Skeletal muscle tissue (tissue), 4 donors: ENCODE results near the gene TEDC1. TPM values are rescaled to one million over a fixed set of nuclear protein-coding genes. Genes with fewer than 3 reads are reported as not detected.

ENCODE experiments used
- H3K27ac ChIP-seq: one replicate; pipeline ENCODE4 v1.7.0; 2013; ENCODE audit warnings: mild to moderate bottlenecking, low read depth, low read length, inconsistent platforms
- H3K27me3 ChIP-seq, 3 donors: one replicate each; pipeline ENCODE4 v1.7.0; 2013; ENCODE audit warnings: low read length in 3 of 3; ENCODE audit not compliant: control insufficient read depth in 3 of 3, insufficient read depth in 3 of 3
- H3K36me3 ChIP-seq, 3 donors: one replicate each; pipeline ENCODE4 v1.7.0; 2013; ENCODE audit warnings: low read length in 3 of 3; ENCODE audit not compliant: control insufficient read depth in 3 of 3, insufficient read depth in 3 of 3
- H3K4me1 ChIP-seq, 3 donors: one replicate each; pipeline ENCODE4 v1.7.0; 2013; ENCODE audit warnings: low read length in 3 of 3, mild to moderate bottlenecking in 3 of 3; ENCODE audit not compliant: control insufficient read depth in 3 of 3, insufficient read depth in 3 of 3
- H3K4me3 ChIP-seq, 3 donors: one replicate each; pipeline ENCODE4 v1.7.0; 2013; ENCODE audit warnings: low read length in 3 of 3
- H3K9ac ChIP-seq, 3 donors: one replicate each; pipeline ENCODE4 v1.7.0; 2013; ENCODE audit warnings: low read length in 3 of 3, mild to moderate bottlenecking in 3 of 3, moderate library complexity in 2 of 3, low read depth in 1 of 3
- H3K9me3 ChIP-seq, 3 donors: one replicate each; pipeline ENCODE4 v1.7.0; 2013; ENCODE audit warnings: low read length in 3 of 3; ENCODE audit not compliant: control insufficient read depth in 3 of 3
- total RNA-seq: library from RNA; depleted of rRNA; stranded (reverse); fragments of >200 nt; gene quantifications from one replicate; pipeline ENCODE4 v1.2.3, GENCODE V29; 2014
- donor health status: Osteomylitis.

The TEDC1 gene
- total RNA-seq, 1 donor from 2014 or later: 2.1 TPM

DNA sequence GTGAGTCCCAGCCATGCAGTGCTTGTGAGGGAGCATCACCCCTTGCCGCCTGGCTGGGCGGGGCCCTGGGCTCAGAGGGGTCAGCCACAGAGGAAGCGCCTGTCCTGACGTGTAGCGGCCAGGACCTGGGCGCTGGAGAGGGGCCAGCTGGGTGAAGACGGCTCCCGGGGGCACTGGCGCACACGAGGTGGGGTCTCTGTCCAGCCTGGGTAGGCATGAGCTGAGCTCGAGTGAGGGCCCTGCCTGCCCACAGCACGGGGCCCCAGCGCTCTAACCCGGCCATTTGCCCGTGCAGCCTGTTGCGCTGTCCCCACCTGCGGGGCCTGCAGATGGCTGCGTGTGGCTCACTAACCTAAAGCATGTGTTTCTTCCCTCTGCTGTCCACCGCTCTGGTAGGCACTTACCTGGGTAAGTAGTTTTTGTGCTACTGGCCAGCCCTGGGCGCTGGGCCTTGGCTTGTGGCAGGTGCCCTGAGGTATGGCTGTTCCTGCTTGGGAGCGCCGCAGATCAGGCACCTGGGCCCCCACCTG lies 23.0 kb upstream of the TEDC1 start:
- no peaks in the 10 kb centered on the region for H3K27me3 ChIP-seq
- no peaks in the 10 kb centered on the region for H3K9me3 ChIP-seq
- peak overlapping the region in 1 of 3 donors; percentile 45 for H3K9ac ChIP-seq
- H3K27ac ChIP-seq: peak overlapping the region; percentile 19
- H3K4me1 ChIP-seq: peaks cover 38 to 58% (median 53%) of the 10 kb centered on the region in 3 donors
- H3K36me3 ChIP-seq: peaks cover 16 to 27% (median 17%) of the 10 kb centered on the region in 3 donors
- H3K4me3 ChIP-seq: no peak overlapping the region

DNA sequence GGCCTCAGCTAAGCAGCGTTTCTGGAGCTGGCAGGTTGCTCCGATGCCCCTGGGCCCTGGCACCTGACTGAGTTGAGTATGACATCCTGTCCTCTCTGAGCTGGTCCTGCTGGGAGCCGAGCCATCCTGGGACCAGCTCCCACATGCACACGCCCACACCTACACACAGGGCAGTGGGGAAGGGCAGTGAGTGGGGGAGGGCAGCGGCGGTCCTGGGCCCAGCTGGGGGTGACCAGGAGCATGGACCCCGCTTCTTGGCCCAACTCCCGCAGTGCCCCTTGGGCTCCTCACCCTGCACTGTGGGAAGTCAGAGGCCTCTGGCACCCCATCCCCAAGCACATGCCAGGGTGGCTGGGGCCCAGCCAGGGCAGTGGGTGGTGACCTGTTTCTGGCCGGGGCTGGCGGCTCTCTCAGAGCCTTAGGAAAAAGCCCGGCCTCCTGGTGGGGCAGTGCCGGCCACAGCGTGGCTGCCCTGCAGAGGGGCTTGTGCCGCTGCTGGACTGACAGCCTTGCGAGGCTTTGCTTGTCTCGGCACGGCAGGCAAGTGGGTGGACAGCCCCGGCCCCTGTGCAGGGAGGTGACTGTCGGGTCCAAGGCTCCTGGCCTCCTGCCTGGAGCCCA lies 22.3 kb upstream of the TEDC1 start:
- no peaks in the 10 kb centered on the region for H3K27me3 ChIP-seq
- peak overlapping the region in 1 of 3 donors; percentile 29 for H3K4me3 ChIP-seq
- peaks cover 43 to 66% (median 59%) of the 10 kb centered on the region in 3 donors for H3K4me1 ChIP-seq
- peak overlapping the region in 1 of 3 donors; percentile 69 for H3K9ac ChIP-seq
- H3K36me3 ChIP-seq: peaks cover 9 to 21% (median 13%) of the 10 kb centered on the region in 3 donors
- no peaks in the 10 kb centered on the region for H3K9me3 ChIP-seq
- H3K27ac ChIP-seq: peak overlapping the region; percentile 19

DNA sequence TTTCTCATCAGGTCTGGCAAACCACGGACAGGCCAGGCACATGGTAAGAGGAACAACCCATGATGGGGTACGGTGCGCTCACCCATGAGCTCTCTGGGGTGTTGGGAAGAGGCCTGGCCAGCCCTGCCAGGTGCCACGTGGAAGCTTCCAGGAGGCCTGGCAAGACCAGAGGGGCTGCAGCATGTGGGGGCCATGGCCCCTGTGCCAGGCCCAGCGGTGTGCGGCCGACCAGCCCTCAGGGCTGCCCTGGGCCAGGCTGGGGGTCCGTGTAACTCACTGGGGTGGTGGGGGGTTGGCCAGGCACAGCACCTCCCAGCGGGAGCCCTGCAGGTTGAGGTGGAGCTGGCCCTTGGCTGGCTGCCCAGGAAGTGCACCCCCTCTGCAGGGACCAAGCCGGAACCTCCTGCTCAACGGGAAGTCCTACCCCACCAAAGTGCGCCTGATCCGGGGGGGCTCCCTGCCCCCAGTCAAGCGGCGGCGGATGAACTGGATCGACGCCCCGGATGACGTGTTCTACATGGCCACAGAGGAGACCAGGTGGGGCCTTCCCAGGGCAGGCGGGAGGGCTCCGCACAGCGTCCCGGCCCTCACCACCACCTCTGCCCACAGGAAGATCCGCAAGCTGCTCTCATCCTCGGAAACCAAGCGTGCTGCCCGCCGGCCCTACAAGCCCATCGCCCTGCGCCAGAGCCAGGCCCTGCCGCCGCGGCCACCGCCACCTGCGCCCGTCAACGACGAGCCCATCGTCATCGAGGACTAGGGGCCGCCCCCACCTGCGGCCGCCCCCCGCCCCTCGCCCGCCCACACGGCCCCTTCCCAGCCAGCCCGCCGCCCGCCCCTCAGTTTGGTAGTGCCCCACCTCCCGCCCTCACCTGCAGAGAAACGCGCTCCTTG lies 21.3 kb upstream of the TEDC1 start:
- H3K4me1 ChIP-seq: peaks cover 43 to 68% (median 62%) of the 10 kb centered on the region in 3 donors
- no peaks in the 10 kb centered on the region for H3K27me3 ChIP-seq
- H3K36me3 ChIP-seq: peaks cover 3 to 13% (median 8%) of the 10 kb centered on the region in 3 donors
- H3K27ac ChIP-seq: no peak overlapping the region
- H3K4me3 ChIP-seq: no peak overlapping the region
- H3K9ac ChIP-seq: peak overlapping the region in 1 of 3 donors; percentile 69
- no peaks in the 10 kb centered on the region for H3K9me3 ChIP-seq

DNA sequence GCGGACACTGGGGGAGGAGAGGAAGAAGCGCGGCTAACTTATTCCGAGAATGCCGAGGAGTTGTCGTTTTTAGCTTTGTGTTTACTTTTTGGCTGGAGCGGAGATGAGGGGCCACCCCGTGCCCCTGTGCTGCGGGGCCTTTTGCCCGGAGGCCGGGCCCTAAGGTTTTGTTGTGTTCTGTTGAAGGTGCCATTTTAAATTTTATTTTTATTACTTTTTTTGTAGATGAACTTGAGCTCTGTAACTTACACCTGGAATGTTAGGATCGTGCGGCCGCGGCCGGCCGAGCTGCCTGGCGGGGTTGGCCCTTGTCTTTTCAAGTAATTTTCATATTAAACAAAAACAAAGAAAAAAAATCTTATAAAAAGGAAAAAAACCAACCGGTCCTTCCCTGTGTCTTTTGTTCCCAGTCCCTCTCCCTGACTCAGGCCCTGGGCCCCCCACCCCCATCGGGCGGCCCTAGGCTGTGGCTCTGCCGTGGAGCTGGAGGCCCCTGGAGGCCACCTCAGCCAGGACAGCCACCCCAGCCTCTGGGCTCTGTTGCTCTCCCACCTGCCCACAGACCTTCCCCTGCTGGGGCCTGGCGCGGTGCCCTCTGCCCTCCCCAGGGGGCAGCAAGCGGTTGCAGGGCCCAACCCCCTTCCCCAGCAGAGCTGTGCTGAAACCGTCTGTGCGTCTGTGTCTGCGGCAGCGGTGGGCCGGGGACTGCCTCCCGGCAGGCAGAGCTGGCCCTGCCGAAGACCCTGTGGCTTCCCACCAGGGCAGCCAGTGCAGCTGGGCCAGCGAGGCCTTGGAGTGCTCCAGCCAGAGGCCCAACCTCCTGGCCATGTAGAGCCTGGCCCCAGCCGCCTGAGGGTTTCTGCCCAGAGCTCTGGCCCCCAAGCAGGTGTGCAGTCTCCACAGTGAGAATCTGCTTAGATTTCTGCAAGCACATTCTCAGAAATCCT lies 20.4 kb upstream of the TEDC1 start:
- H3K27ac ChIP-seq: no peak overlapping the region
- H3K4me3 ChIP-seq: no peak overlapping the region

DNA sequence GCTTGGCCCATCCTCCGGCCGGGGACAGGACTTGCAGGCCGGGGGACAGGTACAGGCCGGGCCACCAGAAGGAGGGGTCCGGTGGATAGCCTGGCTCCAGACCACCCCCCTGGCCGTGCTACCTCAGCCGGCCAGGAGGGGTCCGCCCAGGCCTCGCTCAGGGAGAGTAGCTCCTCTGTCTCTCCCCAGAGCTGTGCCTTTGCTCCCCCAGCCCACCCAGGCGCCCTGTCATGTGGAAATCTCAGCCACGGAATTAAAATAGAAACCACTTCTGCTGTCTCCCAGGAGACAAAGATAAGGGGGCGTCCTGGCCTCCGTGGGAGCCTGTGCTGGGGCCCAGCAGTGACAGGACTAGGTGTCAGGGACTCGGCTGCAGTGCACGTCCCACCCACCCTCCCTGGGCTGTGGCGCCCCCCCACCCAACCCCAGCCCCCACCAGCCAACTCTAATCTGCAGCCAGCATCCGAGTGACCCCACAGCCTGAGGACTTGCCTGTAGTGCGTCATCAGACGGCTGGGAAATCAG lies 19.7 kb upstream of the TEDC1 start:
- Histone ChIP-seq H3K9ac (peak overlapping the region in 1 of 3 donors; percentile 50), H3K4me1 (peaks cover 38 to 66% (median 60%) of the 10 kb centered on the region in 3 donors), H3K27ac (no peak overlapping the region), H3K9me3 (no peaks in the 10 kb centered on the region), H3K27me3 (peaks cover 0 to 4% (median 0%) of the 10 kb centered on the region in 3 donors), H3K4me3 (no peak overlapping the region), H3K36me3 (peaks cover 0 to 5% (median 3%) of the 10 kb centered on the region in 3 donors)

More for the DNA sequence above, 20.4 kb upstream of the TEDC1 start:
- H3K9ac ChIP-seq: peak overlapping the region in 1 of 3 donors; percentile 50
- H3K27me3 ChIP-seq: peaks cover 0 to 4% (median 0%) of the 10 kb centered on the region in 3 donors
- no peaks in the 10 kb centered on the region for H3K9me3 ChIP-seq
- peaks cover 36 to 66% (median 60%) of the 10 kb centered on the region in 3 donors for H3K4me1 ChIP-seq
- peaks cover 0 to 5% (median 3%) of the 10 kb centered on the region in 3 donors for H3K36me3 ChIP-seq

DNA sequence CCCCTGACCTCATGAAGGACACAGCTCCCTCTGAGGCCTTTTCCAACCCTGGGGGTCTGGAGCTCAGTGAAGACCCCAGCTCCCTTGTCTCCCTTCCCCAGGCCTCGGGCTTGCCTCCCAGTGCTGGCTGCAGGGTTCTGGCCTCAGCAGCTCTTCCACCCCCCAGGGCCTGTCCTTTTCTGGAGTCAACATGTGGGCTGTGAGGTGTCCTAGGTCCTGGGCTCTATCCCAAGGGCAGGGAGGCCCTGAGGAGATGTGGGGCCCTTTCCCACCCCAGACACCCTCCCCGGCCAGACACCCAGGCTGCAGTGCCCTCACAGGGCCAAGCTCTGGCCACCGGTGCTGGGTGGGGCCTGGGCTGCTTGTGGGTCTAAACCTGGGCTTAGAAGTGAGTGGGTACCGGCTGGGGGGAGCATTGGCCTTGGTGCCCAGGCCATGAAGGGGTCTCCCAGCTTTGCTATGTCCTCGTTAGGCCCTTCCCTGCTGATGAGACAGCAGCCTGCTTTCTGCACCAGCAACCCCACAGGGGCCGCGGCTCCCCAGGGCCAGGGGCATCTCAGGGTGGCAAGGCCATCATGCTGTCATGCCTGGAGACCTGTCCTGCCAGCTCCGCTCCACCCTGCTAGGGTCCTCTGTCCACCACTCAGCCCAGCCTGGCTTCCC lies 19.1 kb upstream of the TEDC1 start:
- Histone ChIP-seq H3K9me3 (no peaks in the 10 kb centered on the region), H3K4me3 (no peak overlapping the region), H3K27me3 (peaks cover 0 to 4% (median 0%) of the 10 kb centered on the region in 3 donors), H3K9ac (peak overlapping the region in 1 of 3 donors; percentile 57), H3K36me3 (peaks cover 0 to 5% (median 3%) of the 10 kb centered on the region in 3 donors), H3K4me1 (peaks cover 44 to 70% (median 66%) of the 10 kb centered on the region in 3 donors), H3K27ac (no peak overlapping the region)

DNA sequence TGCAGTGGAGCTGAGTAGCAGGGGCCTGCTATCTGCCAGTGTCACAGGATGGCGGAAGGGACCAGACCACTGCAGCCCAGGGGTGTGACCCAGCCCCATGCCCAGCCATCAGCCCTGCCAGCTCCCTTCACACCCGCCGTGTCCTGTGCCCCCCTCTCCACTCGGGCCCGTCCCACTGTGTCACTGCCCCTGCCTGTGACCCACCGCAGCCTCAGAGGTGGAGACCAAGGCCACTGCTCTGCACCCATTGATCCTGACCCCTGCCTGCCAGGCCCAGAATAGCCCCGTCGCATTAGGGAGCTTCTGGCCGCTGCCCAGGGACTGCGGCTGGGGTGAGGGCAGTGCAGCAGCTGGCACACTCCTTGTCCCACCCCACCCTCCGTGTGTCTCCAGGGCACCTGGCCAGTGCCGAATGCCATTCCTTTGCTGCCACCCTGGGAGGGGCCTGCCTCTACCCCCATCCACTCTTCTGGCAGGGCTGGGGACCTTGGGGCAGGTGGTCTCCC lies 18.5 kb upstream of the TEDC1 start:
- H3K9ac ChIP-seq: peak overlapping the region in 2 of 3 donors; percentile 27 to 57
- no peaks in the 10 kb centered on the region for H3K9me3 ChIP-seq
- peaks cover 0 to 4% (median 0%) of the 10 kb centered on the region in 3 donors for H3K27me3 ChIP-seq
- peaks cover 0 to 3% (median 2%) of the 10 kb centered on the region in 3 donors for H3K36me3 ChIP-seq
- H3K4me3 ChIP-seq: peak overlapping the region in 1 of 3 donors; percentile 6
- H3K27ac ChIP-seq: peak overlapping the region; percentile 30
- H3K4me1 ChIP-seq: peaks cover 48 to 72% (median 71%) of the 10 kb centered on the region in 3 donors

DNA sequence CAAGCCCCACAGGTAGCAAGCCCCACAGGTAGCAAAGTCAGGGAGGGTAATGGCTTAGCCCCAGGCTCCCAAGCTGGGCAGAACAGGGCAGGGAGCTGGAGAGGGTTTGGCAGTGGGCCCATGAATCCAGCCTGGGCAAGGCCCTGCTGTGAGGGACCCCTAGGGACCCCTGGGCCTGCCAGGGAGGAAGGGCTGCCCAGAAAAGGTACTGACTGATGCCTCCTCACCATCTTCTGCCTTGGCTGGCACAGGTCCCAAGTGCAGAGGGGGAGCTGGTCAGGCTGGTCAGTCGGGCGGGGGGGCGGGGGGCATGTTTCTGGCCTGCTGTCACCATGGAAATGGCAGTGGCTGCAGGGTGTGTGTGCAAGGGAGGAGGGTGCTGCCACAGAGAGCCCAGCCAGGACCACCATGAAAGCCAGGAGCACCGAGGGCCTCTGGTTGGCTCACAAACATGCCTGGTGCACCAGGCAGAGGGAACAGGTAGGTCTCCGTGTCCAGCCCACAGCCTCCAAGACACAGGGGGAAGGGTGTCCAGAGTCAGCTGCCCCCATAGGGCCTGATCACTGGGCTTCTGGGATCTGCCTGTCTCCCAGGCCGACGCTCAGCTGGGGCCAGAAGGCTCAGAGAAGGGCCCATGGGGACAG lies 17.9 kb upstream of the TEDC1 start:
- Histone ChIP-seq H3K4me1 (peaks cover 47 to 68% (median 68%) of the 10 kb centered on the region in 3 donors), H3K27me3 (peaks cover 0 to 4% (median 0%) of the 10 kb centered on the region in 3 donors), H3K9me3 (no peaks in the 10 kb centered on the region), H3K36me3 (peaks cover 0 to 3% (median 2%) of the 10 kb centered on the region in 3 donors), H3K27ac (peak overlapping the region; percentile 56), H3K4me3 (peak overlapping the region; percentile 38 to 58 (median 54)), H3K9ac (peak overlapping the region in 2 of 3 donors; percentile 14 to 45)
